ENCODE results near the gene VPS13A. TPM values are rescaled to one million over a fixed set of nuclear protein-coding genes. Genes with fewer than 3 reads are reported as not detected.

Gene VPS13A
- total RNA-seq, 1 experiment from 2014 or later = 32.6 TPM

DNA sequence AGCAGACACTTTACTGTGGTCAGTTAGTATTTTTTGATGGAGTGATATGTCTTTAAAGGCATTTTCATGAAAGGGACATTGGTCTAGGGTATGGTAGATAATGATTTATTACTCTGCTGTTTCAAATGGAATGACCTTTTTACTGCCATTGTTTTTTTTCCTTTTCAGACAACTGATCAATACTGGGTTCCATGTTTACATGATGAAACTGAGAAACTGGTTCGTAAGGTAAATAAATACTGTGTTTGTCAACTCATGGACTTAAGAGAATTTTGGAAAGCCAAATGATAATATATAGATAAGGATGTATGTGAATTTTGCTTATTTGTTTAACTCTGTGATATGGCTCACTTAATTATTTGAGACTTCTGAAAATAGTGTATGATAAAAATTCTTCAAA, 35.5 kb downstream of the VPS13A start:
- no TSS peak for BruUV-seq (replicated peaks)
- Mint-ChIP-seq H3K36me3 (ENCODE audit: insufficient read depth, unreplicated experiment) (no peaks in the 10 kb centered on the region), H3K4me1 (ENCODE audit: low read depth, unreplicated experiment) (no peaks in the 10 kb centered on the region), H3K27me3 (ENCODE audit: unreplicated experiment) (no peaks in the 10 kb centered on the region), H3K9me3 (ENCODE audit: low read depth, unreplicated experiment) (no peaks in the 10 kb centered on the region), H3K27ac (ENCODE audit: unreplicated experiment) (no peak overlapping the region), H3K4me3 (ENCODE audit: low read depth, unreplicated experiment) (no peak overlapping the region)
- TF ChIP-seq, protein P1, sequence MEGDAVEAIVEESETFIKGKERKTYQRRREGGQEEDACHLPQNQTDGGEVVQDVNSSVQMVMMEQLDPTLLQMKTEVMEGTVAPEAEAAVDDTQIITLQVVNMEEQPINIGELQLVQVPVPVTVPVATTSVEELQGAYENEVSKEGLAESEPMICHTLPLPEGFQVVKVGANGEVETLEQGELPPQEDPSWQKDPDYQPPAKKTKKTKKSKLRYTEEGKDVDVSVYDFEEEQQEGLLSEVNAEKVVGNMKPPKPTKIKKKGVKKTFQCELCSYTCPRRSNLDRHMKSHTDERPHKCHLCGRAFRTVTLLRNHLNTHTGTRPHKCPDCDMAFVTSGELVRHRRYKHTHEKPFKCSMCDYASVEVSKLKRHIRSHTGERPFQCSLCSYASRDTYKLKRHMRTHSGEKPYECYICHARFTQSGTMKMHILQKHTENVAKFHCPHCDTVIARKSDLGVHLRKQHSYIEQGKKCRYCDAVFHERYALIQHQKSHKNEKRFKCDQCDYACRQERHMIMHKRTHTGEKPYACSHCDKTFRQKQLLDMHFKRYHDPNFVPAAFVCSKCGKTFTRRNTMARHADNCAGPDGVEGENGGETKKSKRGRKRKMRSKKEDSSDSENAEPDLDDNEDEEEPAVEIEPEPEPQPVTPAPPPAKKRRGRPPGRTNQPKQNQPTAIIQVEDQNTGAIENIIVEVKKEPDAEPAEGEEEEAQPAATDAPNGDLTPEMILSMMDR (IDR thresholded peaks at IDR 0.05; ENCODE audit: unreplicated experiment) = no peak
- DNase-seq = no peak
- CTCF ChIA-PET = no interaction called here
- intact Hi-C loops (cut with micrococcal nuclease; ENCODE audit: unreplicated experiment) = no loop called here

DNA sequence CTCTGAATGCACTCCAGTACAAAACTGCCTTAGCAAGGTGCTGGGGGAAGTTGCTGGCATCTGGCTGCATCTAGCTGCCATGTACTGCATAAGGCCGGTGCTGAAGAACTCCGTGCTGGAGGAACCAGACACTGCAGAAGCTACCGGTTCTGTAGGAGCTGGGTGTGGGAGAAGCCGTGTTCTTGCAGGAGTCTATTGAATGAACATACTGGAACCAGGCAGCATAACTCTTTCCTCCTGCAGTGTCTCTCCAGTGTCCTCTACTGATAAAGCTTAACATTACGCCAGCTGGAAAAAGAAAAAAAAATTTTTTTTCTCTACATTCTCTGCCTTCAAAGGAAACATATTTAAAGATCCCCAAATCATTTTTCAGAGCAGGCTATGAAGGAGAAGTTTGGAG, 38.5 kb downstream of the VPS13A start:
- TF ChIP-seq, protein P1 (IDR thresholded peaks at IDR 0.05; ENCODE audit: unreplicated experiment) = no peak
- no peak overlapping the region for H3K27ac Mint-ChIP-seq (ENCODE audit: unreplicated experiment)
- intact Hi-C loops (cut with micrococcal nuclease; ENCODE audit: unreplicated experiment) = loop anchor here (2.0 kb wide), 1 partner anchor 49 kb away; no protein-coding TSS in a partner anchor
- H3K36me3 Mint-ChIP-seq (ENCODE audit: insufficient read depth, unreplicated experiment) = no peaks in the 10 kb centered on the region
- H3K9me3 Mint-ChIP-seq (ENCODE audit: low read depth, unreplicated experiment) = no peaks in the 10 kb centered on the region
- no TSS peak for BruUV-seq (replicated peaks)
- H3K27me3 Mint-ChIP-seq (ENCODE audit: unreplicated experiment) = no peaks in the 10 kb centered on the region
- CTCF ChIA-PET = interaction anchor here (0.7 kb wide), 1 partner anchor 39 kb away, joined by 3 read pairs; the partner anchor contains the start of gene VPS13A
- no peak for DNase-seq
- no peak overlapping the region for H3K4me3 Mint-ChIP-seq (ENCODE audit: low read depth, unreplicated experiment)
- H3K4me1 Mint-ChIP-seq (ENCODE audit: low read depth, unreplicated experiment) = no peaks in the 10 kb centered on the region

DNA sequence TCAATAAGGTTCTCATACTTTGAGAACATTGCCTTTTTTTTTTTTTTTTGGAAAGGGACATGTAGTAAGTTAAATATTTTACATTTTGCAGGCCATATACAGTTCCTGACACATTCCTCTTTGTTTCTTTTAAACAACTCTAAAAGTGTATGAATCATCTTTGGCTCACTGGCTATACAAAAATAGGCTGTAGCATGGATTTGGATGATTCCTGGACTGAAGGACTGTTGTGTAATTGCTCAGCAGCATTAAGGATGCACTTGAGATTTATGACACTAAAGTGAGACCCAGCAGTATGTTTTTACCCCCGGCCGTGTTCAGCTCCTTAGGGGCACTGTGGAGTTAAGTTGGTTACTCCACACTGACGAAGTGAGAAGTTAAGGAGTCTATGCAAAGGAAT, 41.3 kb downstream of the VPS13A start:
- H3K27ac Mint-ChIP-seq (ENCODE audit: unreplicated experiment) = no peak overlapping the region
- BruUV-seq (replicated peaks) = no TSS peak

DNA sequence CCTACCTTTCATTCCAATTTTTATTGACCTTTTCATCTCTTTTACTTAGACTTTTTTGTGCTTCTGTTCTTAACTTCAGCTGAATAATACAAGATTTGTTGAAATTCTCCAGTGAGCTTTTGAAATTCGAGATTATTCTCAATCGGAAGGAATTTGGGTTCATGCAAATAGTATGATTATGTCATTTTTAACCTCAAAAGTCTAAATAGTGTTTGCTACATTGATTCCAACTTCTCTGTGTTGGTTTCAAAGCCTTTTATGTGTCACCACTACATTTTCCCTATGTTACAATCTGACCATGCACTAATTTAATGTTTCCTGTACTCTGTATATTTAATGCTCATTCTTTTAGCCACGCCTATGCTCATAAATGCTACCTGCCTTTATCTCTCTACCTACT, 44.1 kb downstream of the VPS13A start:
- H3K36me3 Mint-ChIP-seq (ENCODE audit: insufficient read depth, unreplicated experiment) = no peaks in the 10 kb centered on the region
- H3K27me3 Mint-ChIP-seq (ENCODE audit: unreplicated experiment) = no peaks in the 10 kb centered on the region
- DNase-seq = no peak
- no peaks in the 10 kb centered on the region for H3K9me3 Mint-ChIP-seq (ENCODE audit: low read depth, unreplicated experiment)
- TF ChIP-seq, protein P1 (IDR thresholded peaks at IDR 0.05; ENCODE audit: unreplicated experiment) = no peak
- H3K27ac Mint-ChIP-seq (ENCODE audit: unreplicated experiment) = no peak overlapping the region
- CTCF ChIA-PET = no interaction called here
- H3K4me3 Mint-ChIP-seq (ENCODE audit: low read depth, unreplicated experiment) = no peak overlapping the region
- intact Hi-C loops (cut with micrococcal nuclease; ENCODE audit: unreplicated experiment) = no loop called here
- no peaks in the 10 kb centered on the region for H3K4me1 Mint-ChIP-seq (ENCODE audit: low read depth, unreplicated experiment)
- no TSS peak for BruUV-seq (replicated peaks)

More for the DNA sequence above, 41.3 kb downstream of the VPS13A start:
- intact Hi-C loops (cut with micrococcal nuclease; ENCODE audit: unreplicated experiment) = no loop called here
- TF ChIP-seq, protein P1 (IDR thresholded peaks at IDR 0.05; ENCODE audit: unreplicated experiment) = no peak
- no peaks in the 10 kb centered on the region for H3K36me3 Mint-ChIP-seq (ENCODE audit: insufficient read depth, unreplicated experiment)
- H3K9me3 Mint-ChIP-seq (ENCODE audit: low read depth, unreplicated experiment) = no peaks in the 10 kb centered on the region
- no peak for DNase-seq
- no peaks in the 10 kb centered on the region for H3K27me3 Mint-ChIP-seq (ENCODE audit: unreplicated experiment)
- CTCF ChIA-PET = no interaction called here
- H3K4me1 Mint-ChIP-seq (ENCODE audit: low read depth, unreplicated experiment) = no peaks in the 10 kb centered on the region
- H3K4me3 Mint-ChIP-seq (ENCODE audit: low read depth, unreplicated experiment) = no peak overlapping the region
